GM12878 (cell line): ENCODE measurements around the gene PDGFC. TPM values are rescaled to one million over a fixed set of nuclear protein-coding genes. Genes with fewer than 3 reads are reported as not detected.

Experiments used
- ATAC-seq: fragments of 200-7000 bp; cut with Tn5 transposase; 3 replicates; pipeline ENCODE4 v1.9.1; 2020; ENCODE audit warnings: mild to moderate bottlenecking, moderate library complexity
- BruUV-seq: library from RNA; stranded (reverse); fragments of 400-500 nt; replicated peaks from 2 replicates; lab custom pipeline; 2021; lab: Mats Ljungman, UMichigan
- CTCF ChIA-PET: fragments of 300-600 bp; sonication (Branson Sonifier 250); formaldehyde crosslinking; extraction: SDS; loops from one replicate; lab custom pipeline; 2021; ENCODE audit warnings: inconsistent platforms; lab: Yijun Ruan, JAX
- POLR2A ChIA-PET: fragments of 350-600 bp; formaldehyde crosslinking; extraction: SDS; loops from one replicate; lab custom pipeline; 2021; ENCODE audit warnings: inconsistent platforms; lab: Charles Lee
- RAD21 ChIA-PET: fragments of 300-600 bp; sonication (Branson Sonifier 250); formaldehyde crosslinking; loops from one replicate; lab custom pipeline; 2023; ENCODE audit warnings: antibody characterized with exemption; ENCODE audit not compliant: unreplicated experiment; lab: Charles Lee
- SMC1A ChIA-PET: fragments of 300-600 bp; sonication (Branson Sonifier 250); formaldehyde crosslinking; loops from one replicate; lab custom pipeline; 2023; ENCODE audit not compliant: unreplicated experiment, uncharacterized antibody; lab: Charles Lee
- DNase-seq: peaks from one replicate; pipeline ENCODE4 v3.0.0-alpha.2; 2011; ENCODE audit warnings: low read depth, low spot score
- FAIRE-seq: peaks from 3 replicates; lab custom pipeline; 2011; peaks lifted over from hg19 to GRCh38; lab: Jason Lieb, UNC
- H2AFZ ChIP-seq: 2 replicates; pipeline ENCODE4 v1.6.0; 2011; ENCODE audit warnings: low read depth, low read length, control low read depth; ENCODE audit not compliant: control insufficient read depth
- H3K27ac ChIP-seq: 2 replicates; pipeline ENCODE4 v1.5.1; 2011; ENCODE audit warnings: control low read depth; ENCODE audit not compliant: control insufficient read depth, insufficient read depth
- H3K27me3 ChIP-seq, 2 experiments: replicated peaks in 1 of 2; 2 replicates each; pipeline versions ENCODE4 v1.6.0 to v1.6.1; 2011; ENCODE audit warnings: low read length in 1 of 2; ENCODE audit not compliant: control insufficient read depth in 2 of 2, insufficient read depth in 2 of 2
- H3K36me3 ChIP-seq, 2 experiments: 2 replicates each; pipeline ENCODE4 v1.5.1; 2011; ENCODE audit warnings: low read length in 1 of 2; ENCODE audit not compliant: control insufficient read depth in 2 of 2, insufficient read depth in 2 of 2
- H3K4me1 ChIP-seq: 2 replicates; pipeline ENCODE4 v1.6.1; 2011; ENCODE audit warnings: mild to moderate bottlenecking, low read length, moderate library complexity, mixed read lengths; ENCODE audit not compliant: control insufficient read depth, insufficient read depth
- H3K4me2 ChIP-seq: 2 replicates; pipeline ENCODE4 v1.6.0; 2011; ENCODE audit warnings: control low read depth; ENCODE audit not compliant: control insufficient read depth, insufficient read depth
- H3K4me3 ChIP-seq: fragments of 200-600 bp; sonication (generic); 2 replicates; pipeline ENCODE4 v1.5.1; 2016
- H3K79me2 ChIP-seq: 2 replicates; pipeline ENCODE4 v1.6.0; 2011; ENCODE audit warnings: low read length; ENCODE audit not compliant: control insufficient read depth, insufficient read depth
- H3K9ac ChIP-seq: 2 replicates; pipeline ENCODE4 v1.8.0; 2011; ENCODE audit warnings: low read length, control low read depth, mixed read lengths; ENCODE audit not compliant: control insufficient read depth, insufficient read depth
- H3K9me3 ChIP-seq: replicated peaks from 3 replicates; pipeline ENCODE4 v1.5.1; 2011; ENCODE audit warnings: mild to moderate bottlenecking, low read length; ENCODE audit not compliant: control insufficient read depth, insufficient read depth
- H4K20me1 ChIP-seq: 2 replicates; pipeline ENCODE4 v1.6.0; 2011; ENCODE audit not compliant: control insufficient read depth, insufficient read depth
- EP300 ChIP-seq, 2 experiments: fragments of 150-350 bp in 1 of 2; IDR thresholded peaks; 2 replicates each; pipeline ENCODE4 v1.6.1; 2011 to 2012; ENCODE audit warnings: low read depth in 2 of 2, low read length in 2 of 2, borderline replicate concordance in 1 of 2, improper control_type of control experiment in 1 of 2, inconsistent platforms in 1 of 2; ENCODE audit not compliant: control insufficient read depth in 1 of 2
- FOXK2 ChIP-seq: fragments of 450-650 bp; IDR thresholded peaks from 2 replicates; pipeline ENCODE4 v1.6.1; 2017; ENCODE audit warnings: mild to moderate bottlenecking, moderate library complexity
- GABPA ChIP-seq: IDR thresholded peaks from 2 replicates; pipeline ENCODE4 v1.6.1; 2014; ENCODE audit warnings: antibody characterized with exemption, low read depth, mild to moderate bottlenecking, inconsistent platforms
- PML ChIP-seq: IDR thresholded peaks from 2 replicates; pipeline ENCODE4 v1.6.1; 2012; ENCODE audit warnings: low read length, inconsistent platforms
- RAD21 ChIP-seq: IDR thresholded peaks from 2 replicates; pipeline ENCODE4 v1.6.1; 2011; ENCODE audit warnings: mild to moderate bottlenecking, low read depth, low read length, moderate library complexity; ENCODE audit not compliant: insufficient read depth
- SMC3 ChIP-seq: IDR thresholded peaks from 2 replicates; pipeline ENCODE4 v1.6.1; 2011; ENCODE audit warnings: low read length, improper control_type of control experiment, borderline replicate concordance
- SPI1 ChIP-seq: IDR thresholded peaks from 2 replicates; pipeline ENCODE4 v1.6.1; 2011; ENCODE audit warnings: low read depth, mild to moderate bottlenecking, low read length, moderate library complexity, borderline replicate concordance; ENCODE audit not compliant: insufficient read depth
- WGBS: methylation state at CpG from one replicate; pipeline ENCODE4 v1.1.6; 2016; ENCODE audit warnings: low lambda C conversion rate; ENCODE audit not compliant: insufficient replicate concordance, insufficient coverage; ENCODE audit errors: missing lambda C conversion rate; 5-methylcytosine and 5-hydroxymethylcytosine counted together
- in situ Hi-C: fragments of 300-500 bp; cut with MboI; formaldehyde crosslinking; loops from 9 replicates; pipeline ENCODE4 v1.14.3; 2018; ENCODE audit warnings: mixed read lengths
- intact Hi-C: fragments of 100-400 bp; cut with micrococcal nuclease; formaldehyde crosslinking; loops from one replicate; pipeline ENCODE4 v1.14.2; 2022; ENCODE audit not compliant: unreplicated experiment
- polyA plus RNA-seq, 11 experiments: library from polyadenylated mRNA; depleted of rRNA in 4 of 11; unstranded in 6 of 11; stranded (reverse) in 5 of 11; fragments of >200 nt; fragmentation: Nextera tagmentation in 4 of 11; fragmentation: Illumina TruSeq in 1 of 11; extraction: Ambion mirVana in 4 of 11; extraction: Trizol in 1 of 11; gene quantifications; 1 replicate in 1 of 11; 2 replicates in 10 of 11; pipeline versions ENCODE4 v1.2.1 to v1.2.3, GENCODE V29; 2011 to 2016; ENCODE audit warnings: inconsistent platforms in 2 of 11, missing spikeins in 2 of 11, low read depth in 1 of 11
- total RNA-seq, 4 experiments: library from RNA; depleted of rRNA in 3 of 4; stranded (reverse); fragments of >200 nt in 3 of 4; fragmentation: Illumina TruSeq in 1 of 4; extraction: Trizol in 1 of 4; gene quantifications; 2 replicates each; pipeline versions ENCODE4 v1.2.1 to v1.2.3, GENCODE V29; 2013 to 2021
- TF ChIP-seq, protein P1 (sequence below): fragments of 450-650 bp; IDR thresholded peaks from 2 replicates; pipeline ENCODE4 v1.6.1; 2016; ENCODE audit warnings: mild to moderate bottlenecking, moderate library complexity, borderline replicate concordance
- TF ChIP-seq, protein P2 (sequence below), 3 experiments: IDR thresholded peaks in 2 of 3; conservative IDR thresholded peaks in 1 of 3; 2 replicates each; pipeline ENCODE4 v1.5.1; 2011; ENCODE audit warnings: low read depth in 3 of 3, low read length in 3 of 3, mild to moderate bottlenecking in 3 of 3, control low read depth in 2 of 3, moderate library complexity in 2 of 3, inconsistent platforms in 1 of 3, mixed read lengths in 1 of 3; ENCODE audit not compliant: control insufficient read depth in 2 of 3, insufficient read depth in 1 of 3; ENCODE audit errors: extremely low read depth in 1 of 3

Gene PDGFC
- total and polyA plus RNA-seq, 10 of the 15 experiments (the other 5 are each of a cell fraction or from before 2014, with no cell fraction given), result 0.02 to 0.18 TPM; not detected in 8

DNA sequence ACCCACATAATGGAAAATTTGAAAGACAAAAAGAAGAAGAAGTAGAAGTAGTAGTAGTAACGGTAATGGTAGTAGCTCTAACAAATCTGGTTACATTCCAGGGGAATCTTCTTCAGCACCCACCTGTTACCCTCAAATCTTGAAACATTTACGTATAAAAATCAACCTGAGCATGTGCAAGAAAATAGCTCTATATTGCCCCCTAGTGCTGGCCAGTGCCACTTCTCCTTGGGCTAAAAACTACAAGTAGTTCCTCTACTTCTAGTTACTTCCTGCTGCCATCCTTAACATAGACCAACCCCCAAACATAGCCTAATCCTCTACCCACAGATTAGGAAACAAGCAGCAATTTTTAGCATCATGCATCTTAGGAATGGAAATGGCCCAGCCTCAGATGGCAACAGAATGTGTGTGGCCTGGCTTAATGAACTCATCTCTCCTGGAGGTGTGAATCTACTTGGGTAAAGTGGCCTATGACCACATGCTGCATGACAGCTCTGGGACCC is 3.1 kb downstream of the PDGFC start:
- DNase-seq, result no peak
- RAD21 ChIA-PET, result interaction anchor here (1.0 to 2.4 kb wide), 9 partner anchors 11 to 855 kb away, joined by 3 to 14 read pairs (median 3); no protein-coding TSS in a partner anchor
- H3K27me3 ChIP-seq, result peaks cover 4 to 18% of the 10 kb centered on the region in 2 experiments
- H3K9ac ChIP-seq, result no peak overlapping the region
- H3K36me3 ChIP-seq, result no peaks in the 10 kb centered on the region
- no peaks in the 10 kb centered on the region for H4K20me1 ChIP-seq
- H3K4me2 ChIP-seq, result no peak overlapping the region
- no peak overlapping the region for H3K4me3 ChIP-seq
- peak; percentile 93 for ATAC-seq
- POLR2A ChIA-PET, result no interaction called here
- H3K27ac ChIP-seq, result no peak overlapping the region
- no peaks in the 10 kb centered on the region for H3K4me1 ChIP-seq
- SMC1A ChIA-PET, result interaction anchor here (0.6 to 4.1 kb wide), 14 partner anchors 11 to 1309 kb away, joined by 3 to 21 read pairs (median 3); no protein-coding TSS in a partner anchor
- 8% methylated on average over 2 of the region's 2 CpGs for WGBS
- intact Hi-C loops (loop anchor here (1.0 to 10.0 kb wide), 5 partner anchors 284 to 1014 kb away; partner anchors contain the start of gene CTSO), in situ Hi-C loops (loop anchor here (25.0 kb wide), 1 partner anchor 1156 kb away; no protein-coding TSS in a partner anchor)
- H2AFZ ChIP-seq, result no peak overlapping the region
- H3K79me2 ChIP-seq, result no peaks in the 10 kb centered on the region
- no peaks in the 10 kb centered on the region; the same call in 2 of the 3 replicates for H3K9me3 ChIP-seq
- TF ChIP-seq, protein P1, sequence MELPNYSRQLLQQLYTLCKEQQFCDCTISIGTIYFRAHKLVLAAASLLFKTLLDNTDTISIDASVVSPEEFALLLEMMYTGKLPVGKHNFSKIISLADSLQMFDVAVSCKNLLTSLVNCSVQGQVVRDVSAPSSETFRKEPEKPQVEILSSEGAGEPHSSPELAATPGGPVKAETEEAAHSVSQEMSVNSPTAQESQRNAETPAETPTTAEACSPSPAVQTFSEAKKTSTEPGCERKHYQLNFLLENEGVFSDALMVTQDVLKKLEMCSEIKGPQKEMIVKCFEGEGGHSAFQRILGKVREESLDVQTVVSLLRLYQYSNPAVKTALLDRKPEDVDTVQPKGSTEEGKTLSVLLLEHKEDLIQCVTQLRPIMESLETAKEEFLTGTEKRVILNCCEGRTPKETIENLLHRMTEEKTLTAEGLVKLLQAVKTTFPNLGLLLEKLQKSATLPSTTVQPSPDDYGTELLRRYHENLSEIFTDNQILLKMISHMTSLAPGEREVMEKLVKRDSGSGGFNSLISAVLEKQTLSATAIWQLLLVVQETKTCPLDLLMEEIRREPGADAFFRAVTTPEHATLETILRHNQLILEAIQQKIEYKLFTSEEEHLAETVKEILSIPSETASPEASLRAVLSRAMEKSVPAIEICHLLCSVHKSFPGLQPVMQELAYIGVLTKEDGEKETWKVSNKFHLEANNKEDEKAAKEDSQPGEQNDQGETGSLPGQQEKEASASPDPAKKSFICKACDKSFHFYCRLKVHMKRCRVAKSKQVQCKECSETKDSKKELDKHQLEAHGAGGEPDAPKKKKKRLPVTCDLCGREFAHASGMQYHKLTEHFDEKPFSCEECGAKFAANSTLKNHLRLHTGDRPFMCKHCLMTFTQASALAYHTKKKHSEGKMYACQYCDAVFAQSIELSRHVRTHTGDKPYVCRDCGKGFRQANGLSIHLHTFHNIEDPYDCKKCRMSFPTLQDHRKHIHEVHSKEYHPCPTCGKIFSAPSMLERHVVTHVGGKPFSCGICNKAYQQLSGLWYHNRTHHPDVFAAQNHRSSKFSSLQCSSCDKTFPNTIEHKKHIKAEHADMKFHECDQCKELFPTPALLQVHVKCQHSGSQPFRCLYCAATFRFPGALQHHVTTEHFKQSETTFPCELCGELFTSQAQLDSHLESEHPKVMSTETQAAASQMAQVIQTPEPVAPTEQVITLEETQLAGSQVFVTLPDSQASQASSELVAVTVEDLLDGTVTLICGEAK, result no peak
- no peak for TF ChIP-seq EP300 (IDR thresholded peaks at IDR 0.05; ENCODE audit: borderline replicate concordance in 1 of 2, control insufficient read depth in 1 of 2, low read depth in 2 of 2, low read length in 2 of 2)
- no peak for TF ChIP-seq PML
- TF ChIP-seq GABPA, result no peak
- TF ChIP-seq FOXK2, result no peak
- peak; percentile 16; the same call in 1 of the 2 replicates for TF ChIP-seq SPI1
- peak; percentile 74 for TF ChIP-seq RAD21
- peak; percentile 78 for TF ChIP-seq SMC3
- TF ChIP-seq, protein P2, sequence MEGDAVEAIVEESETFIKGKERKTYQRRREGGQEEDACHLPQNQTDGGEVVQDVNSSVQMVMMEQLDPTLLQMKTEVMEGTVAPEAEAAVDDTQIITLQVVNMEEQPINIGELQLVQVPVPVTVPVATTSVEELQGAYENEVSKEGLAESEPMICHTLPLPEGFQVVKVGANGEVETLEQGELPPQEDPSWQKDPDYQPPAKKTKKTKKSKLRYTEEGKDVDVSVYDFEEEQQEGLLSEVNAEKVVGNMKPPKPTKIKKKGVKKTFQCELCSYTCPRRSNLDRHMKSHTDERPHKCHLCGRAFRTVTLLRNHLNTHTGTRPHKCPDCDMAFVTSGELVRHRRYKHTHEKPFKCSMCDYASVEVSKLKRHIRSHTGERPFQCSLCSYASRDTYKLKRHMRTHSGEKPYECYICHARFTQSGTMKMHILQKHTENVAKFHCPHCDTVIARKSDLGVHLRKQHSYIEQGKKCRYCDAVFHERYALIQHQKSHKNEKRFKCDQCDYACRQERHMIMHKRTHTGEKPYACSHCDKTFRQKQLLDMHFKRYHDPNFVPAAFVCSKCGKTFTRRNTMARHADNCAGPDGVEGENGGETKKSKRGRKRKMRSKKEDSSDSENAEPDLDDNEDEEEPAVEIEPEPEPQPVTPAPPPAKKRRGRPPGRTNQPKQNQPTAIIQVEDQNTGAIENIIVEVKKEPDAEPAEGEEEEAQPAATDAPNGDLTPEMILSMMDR (IDR thresholded peaks at IDR 0.05 in 2 of 3, conservative IDR thresholded peaks at IDR 0.05 in 1 of 3; ENCODE audit: control insufficient read depth in 2 of 3, extremely low read depth in 1 of 3, insufficient read depth in 1 of 3, low read depth in 3 of 3, low read length in 3 of 3), result peak; percentile 73 to 76 (median 74)
- FAIRE-seq, result peak; percentile 44
- CTCF ChIA-PET, result interaction anchor here (0.7 to 3.3 kb wide), 33 partner anchors 9 to 1001 kb away, joined by 3 to 21 read pairs (median 4); no protein-coding TSS in a partner anchor
- BruUV-seq, result no TSS peak
